Thyroid gland (tissue), 4 donors: ENCODE results near the gene KPNA3.

Source experiments
- POLR2A ChIP-seq, 2 donors: fragments of 450-650 bp; IDR thresholded peaks; one replicate each; pipeline ENCODE4 v1.6.1; 2017; ENCODE audit warnings: antibody characterized with exemption in 2 of 2, mild to moderate bottlenecking in 2 of 2, moderate library complexity in 1 of 2
- TF ChIP-seq, protein P1 (sequence below), 6 experiments: fragments of 200-600 bp in 3 of 6; fragments of 450-650 bp in 3 of 6; sonication (generic) in 3 of 6; IDR thresholded peaks; one replicate each; pipeline ENCODE4 v1.5.1; 2016 to 2019; ENCODE audit warnings: antibody characterized with exemption in 6 of 6, mild to moderate bottlenecking in 2 of 6, inconsistent platforms in 1 of 6, moderate library complexity in 1 of 6

DNA sequence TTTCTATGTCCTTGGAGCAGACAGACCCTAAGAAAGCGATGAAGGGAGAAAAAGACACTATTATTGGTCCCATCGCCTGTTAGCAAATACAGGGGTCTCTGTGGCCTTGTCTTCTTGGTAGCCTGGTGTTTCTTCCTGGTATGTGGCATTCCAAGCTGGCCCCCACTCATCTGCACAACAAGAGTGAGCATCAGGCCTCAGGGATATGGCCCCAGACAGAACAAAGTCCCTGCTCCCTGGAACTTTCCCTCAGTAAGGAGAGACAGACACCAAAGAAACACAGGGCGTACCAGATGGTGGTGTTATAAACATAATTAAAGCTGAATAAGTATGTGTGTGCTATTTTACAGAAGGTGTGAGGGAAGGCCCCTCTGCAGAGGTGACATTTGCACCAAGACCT is 48.2 kb upstream of the KPNA3 start:
- no peak for TF ChIP-seq POLR2A (IDR thresholded peaks at IDR 0.05)
- TF ChIP-seq, protein P1, sequence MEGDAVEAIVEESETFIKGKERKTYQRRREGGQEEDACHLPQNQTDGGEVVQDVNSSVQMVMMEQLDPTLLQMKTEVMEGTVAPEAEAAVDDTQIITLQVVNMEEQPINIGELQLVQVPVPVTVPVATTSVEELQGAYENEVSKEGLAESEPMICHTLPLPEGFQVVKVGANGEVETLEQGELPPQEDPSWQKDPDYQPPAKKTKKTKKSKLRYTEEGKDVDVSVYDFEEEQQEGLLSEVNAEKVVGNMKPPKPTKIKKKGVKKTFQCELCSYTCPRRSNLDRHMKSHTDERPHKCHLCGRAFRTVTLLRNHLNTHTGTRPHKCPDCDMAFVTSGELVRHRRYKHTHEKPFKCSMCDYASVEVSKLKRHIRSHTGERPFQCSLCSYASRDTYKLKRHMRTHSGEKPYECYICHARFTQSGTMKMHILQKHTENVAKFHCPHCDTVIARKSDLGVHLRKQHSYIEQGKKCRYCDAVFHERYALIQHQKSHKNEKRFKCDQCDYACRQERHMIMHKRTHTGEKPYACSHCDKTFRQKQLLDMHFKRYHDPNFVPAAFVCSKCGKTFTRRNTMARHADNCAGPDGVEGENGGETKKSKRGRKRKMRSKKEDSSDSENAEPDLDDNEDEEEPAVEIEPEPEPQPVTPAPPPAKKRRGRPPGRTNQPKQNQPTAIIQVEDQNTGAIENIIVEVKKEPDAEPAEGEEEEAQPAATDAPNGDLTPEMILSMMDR (IDR thresholded peaks at IDR 0.05), result no peak
